ENCODE results near the gene EGFL7. TPM values are rescaled to one million over a fixed set of nuclear protein-coding genes. Genes with fewer than 3 reads are reported as not detected.

Gene EGFL7
- total and polyA plus RNA-seq, 4 donors = 128 to 379 (median 226) TPM

GRCh38 chr9:136683755-136684154 is 21.0 kb downstream of the EGFL7 start:
- H3K36me3 ChIP-seq (ENCODE audit: control insufficient read depth in 4 of 4, insufficient read depth in 4 of 4, low read length in 4 of 4) = peaks cover 0 to 2% (median 0%) of the 10 kb centered on the region in 4 donors
- no peak overlapping the region for H3K9ac ChIP-seq (ENCODE audit: insufficient read depth in 1 of 2, low read length in 2 of 2)
- ATAC-seq (ENCODE audit: insufficient read depth, low FRiP score) (no peak), DNase-seq (no peak)
- H3K9me3 ChIP-seq (ENCODE audit: control insufficient read depth in 4 of 4, insufficient read depth in 3 of 4, low read length in 3 of 4) = no peaks in the 10 kb centered on the region
- no peak overlapping the region for H3K27ac ChIP-seq (ENCODE audit: low read depth in 1 of 2, low read length in 1 of 2)
- 92 to 94% methylated on average over 14 of the region's 14 CpGs for WGBS, 2 donors
- H3K4me1 ChIP-seq (ENCODE audit: control insufficient read depth in 5 of 5, insufficient read depth in 5 of 5, low read length in 5 of 5) = peaks cover 3 to 35% (median 19%) of the 10 kb centered on the region in 5 donors
- no peak overlapping the region for H3K4me3 ChIP-seq
- no peak for TF ChIP-seq CTCF (IDR thresholded peaks at IDR 0.05; ENCODE audit: control extremely low read depth, extremely low read depth)
- H3K27me3 ChIP-seq (ENCODE audit: control insufficient read depth in 3 of 3, insufficient read depth in 3 of 3, low read length in 2 of 3) = no peaks in the 10 kb centered on the region

GRCh38 chr9:136684339-136684738 is 21.6 kb downstream of the EGFL7 start:
- H3K4me1 ChIP-seq (ENCODE audit: control insufficient read depth in 5 of 5, insufficient read depth in 5 of 5, low read length in 5 of 5) = peaks cover 3 to 37% (median 23%) of the 10 kb centered on the region in 5 donors
- no peak overlapping the region for H3K4me3 ChIP-seq
- H3K36me3 ChIP-seq (ENCODE audit: control insufficient read depth in 4 of 4, insufficient read depth in 4 of 4, low read length in 4 of 4) = peaks cover 0 to 2% (median 0%) of the 10 kb centered on the region in 4 donors
- no peak for TF ChIP-seq CTCF (IDR thresholded peaks at IDR 0.05; ENCODE audit: control extremely low read depth, extremely low read depth)
- DNase-seq (no peak), ATAC-seq (ENCODE audit: insufficient read depth, low FRiP score) (no peak)
- H3K9me3 ChIP-seq (ENCODE audit: control insufficient read depth in 4 of 4, insufficient read depth in 3 of 4, low read length in 3 of 4) = no peaks in the 10 kb centered on the region
- no peaks in the 10 kb centered on the region for H3K27me3 ChIP-seq (ENCODE audit: control insufficient read depth in 3 of 3, insufficient read depth in 3 of 3, low read length in 2 of 3)
- 85 to 86% methylated on average over 15 of the region's 15 CpGs for WGBS, 2 donors
- no peak overlapping the region for H3K9ac ChIP-seq (ENCODE audit: insufficient read depth in 1 of 2, low read length in 2 of 2)
- no peak overlapping the region for H3K27ac ChIP-seq (ENCODE audit: low read depth in 1 of 2, low read length in 1 of 2)

- TF ChIP-seq CTCF (IDR thresholded peaks at IDR 0.05; ENCODE audit: control extremely low read depth, extremely low read depth) = no peak
- H3K9ac ChIP-seq (ENCODE audit: insufficient read depth in 1 of 2, low read length in 2 of 2) = no peak overlapping the region
- 75 to 82% methylated on average over 15 of the region's 15 CpGs for WGBS, 2 donors
- peaks cover 0 to 2% (median 0%) of the 10 kb centered on the region in 4 donors for H3K36me3 ChIP-seq (ENCODE audit: control insufficient read depth in 4 of 4, insufficient read depth in 4 of 4, low read length in 4 of 4)
- H3K4me1 ChIP-seq (ENCODE audit: control insufficient read depth in 5 of 5, insufficient read depth in 5 of 5, low read length in 5 of 5) = peaks cover 3 to 33% (median 20%) of the 10 kb centered on the region in 5 donors
- no peak overlapping the region for H3K4me3 ChIP-seq
- no peaks in the 10 kb centered on the region for H3K9me3 ChIP-seq (ENCODE audit: control insufficient read depth in 4 of 4, insufficient read depth in 3 of 4, low read length in 3 of 4)
- no peak overlapping the region for H3K27ac ChIP-seq (ENCODE audit: low read depth in 1 of 2, low read length in 1 of 2)
- DNase-seq (no peak), ATAC-seq (ENCODE audit: insufficient read depth, low FRiP score) (no peak)
- no peaks in the 10 kb centered on the region for H3K27me3 ChIP-seq (ENCODE audit: control insufficient read depth in 3 of 3, insufficient read depth in 3 of 3, low read length in 2 of 3)
Observed at GRCh38 chr9:136684799-136685198, 22.1 kb downstream of the EGFL7 start.

- no peak for TF ChIP-seq CTCF (IDR thresholded peaks at IDR 0.05; ENCODE audit: control extremely low read depth, extremely low read depth)
- Histone ChIP-seq H3K9ac (ENCODE audit: insufficient read depth in 1 of 2, low read length in 2 of 2) (no peak overlapping the region), H3K27ac (ENCODE audit: low read depth in 1 of 2, low read length in 1 of 2) (peak overlapping the region in 1 of 2 donors; percentile 20), H3K9me3 (ENCODE audit: control insufficient read depth in 4 of 4, insufficient read depth in 3 of 4, low read length in 3 of 4) (no peaks in the 10 kb centered on the region), H3K4me3 (no peak overlapping the region), H3K36me3 (ENCODE audit: control insufficient read depth in 4 of 4, insufficient read depth in 4 of 4, low read length in 4 of 4) (peaks cover 0 to 2% (median 0%) of the 10 kb centered on the region in 4 donors), H3K27me3 (ENCODE audit: control insufficient read depth in 3 of 3, insufficient read depth in 3 of 3, low read length in 2 of 3) (no peaks in the 10 kb centered on the region), H3K4me1 (ENCODE audit: control insufficient read depth in 5 of 5, insufficient read depth in 5 of 5, low read length in 5 of 5) (peaks cover 3 to 32% (median 23%) of the 10 kb centered on the region in 5 donors)
- ATAC-seq (ENCODE audit: insufficient read depth, low FRiP score) (no peak), DNase-seq (no peak)
- WGBS, 2 donors = 78 to 89% methylated on average over 7 of the region's 7 CpGs
Observed at GRCh38 chr9:136685216-136685615, 22.5 kb downstream of the EGFL7 start.
